Measurements from ENCODE around the gene GMPR2.

GMPR2 gene

DNA sequence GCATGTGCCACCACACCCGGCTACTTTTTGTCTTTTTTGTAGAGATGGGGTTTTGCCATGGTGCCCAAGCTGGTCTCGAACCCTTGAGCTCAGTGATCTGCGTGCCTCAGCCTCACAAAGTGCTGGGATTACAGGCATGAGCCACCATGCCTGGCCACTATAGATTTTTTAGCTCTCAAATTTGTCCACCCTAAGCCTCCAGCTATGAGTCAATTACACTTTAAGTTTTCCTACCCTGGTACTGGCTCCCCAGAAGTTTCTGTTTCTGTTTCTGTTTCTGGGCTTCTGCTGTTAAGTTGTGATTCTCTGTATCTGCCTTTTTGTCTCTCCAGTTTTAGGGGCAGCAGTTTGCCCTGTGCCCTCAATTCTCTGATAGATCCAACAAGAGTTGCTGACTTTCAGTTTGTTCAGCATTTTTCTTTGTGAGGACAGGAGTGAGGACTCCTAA is 14.1 kb downstream of the GMPR2 start:
- Histone ChIP-seq H3K4me1 (ENCODE audit: insufficient read depth, low read length, severe bottlenecking) (peaks cover 13% of the 10 kb centered on the region), H3K9me2 (ENCODE audit: low read depth, low read length) (no peaks in the 10 kb centered on the region), H3K9me3 (ENCODE audit: low read length) (no peaks in the 10 kb centered on the region), H4K20me1 (ENCODE audit: insufficient read depth, low read length) (no peaks in the 10 kb centered on the region), H3K27me3 (ENCODE audit: insufficient read depth, low read length) (no peaks in the 10 kb centered on the region), H3K4me2 (ENCODE audit: low read length) (no peak overlapping the region), H3F3A (ENCODE audit: insufficient read depth, low read length) (no peaks in the 10 kb centered on the region), H2AFZ (ENCODE audit: low read length) (no peak overlapping the region), H3K79me2 (ENCODE audit: insufficient read depth, low read length) (no peaks in the 10 kb centered on the region), H3K36me3 (ENCODE audit: insufficient read depth, low read length) (no peaks in the 10 kb centered on the region), H3K27ac (ENCODE audit: low read depth, low read length, poor library complexity, severe bottlenecking) (no peak overlapping the region), H3K9ac (ENCODE audit: low read length) (no peak overlapping the region), H3K4me3 (ENCODE audit: low read depth, low read length, poor library complexity, severe bottlenecking) (no peak overlapping the region)
- TF ChIP-seq EZH2 (IDR thresholded peaks at IDR 0.05; ENCODE audit: borderline replicate concordance, low read length) = no peak
- TF ChIP-seq, protein P1, sequence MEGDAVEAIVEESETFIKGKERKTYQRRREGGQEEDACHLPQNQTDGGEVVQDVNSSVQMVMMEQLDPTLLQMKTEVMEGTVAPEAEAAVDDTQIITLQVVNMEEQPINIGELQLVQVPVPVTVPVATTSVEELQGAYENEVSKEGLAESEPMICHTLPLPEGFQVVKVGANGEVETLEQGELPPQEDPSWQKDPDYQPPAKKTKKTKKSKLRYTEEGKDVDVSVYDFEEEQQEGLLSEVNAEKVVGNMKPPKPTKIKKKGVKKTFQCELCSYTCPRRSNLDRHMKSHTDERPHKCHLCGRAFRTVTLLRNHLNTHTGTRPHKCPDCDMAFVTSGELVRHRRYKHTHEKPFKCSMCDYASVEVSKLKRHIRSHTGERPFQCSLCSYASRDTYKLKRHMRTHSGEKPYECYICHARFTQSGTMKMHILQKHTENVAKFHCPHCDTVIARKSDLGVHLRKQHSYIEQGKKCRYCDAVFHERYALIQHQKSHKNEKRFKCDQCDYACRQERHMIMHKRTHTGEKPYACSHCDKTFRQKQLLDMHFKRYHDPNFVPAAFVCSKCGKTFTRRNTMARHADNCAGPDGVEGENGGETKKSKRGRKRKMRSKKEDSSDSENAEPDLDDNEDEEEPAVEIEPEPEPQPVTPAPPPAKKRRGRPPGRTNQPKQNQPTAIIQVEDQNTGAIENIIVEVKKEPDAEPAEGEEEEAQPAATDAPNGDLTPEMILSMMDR (IDR thresholded peaks at IDR 0.05; ENCODE audit: low read length) = no peak

DNA sequence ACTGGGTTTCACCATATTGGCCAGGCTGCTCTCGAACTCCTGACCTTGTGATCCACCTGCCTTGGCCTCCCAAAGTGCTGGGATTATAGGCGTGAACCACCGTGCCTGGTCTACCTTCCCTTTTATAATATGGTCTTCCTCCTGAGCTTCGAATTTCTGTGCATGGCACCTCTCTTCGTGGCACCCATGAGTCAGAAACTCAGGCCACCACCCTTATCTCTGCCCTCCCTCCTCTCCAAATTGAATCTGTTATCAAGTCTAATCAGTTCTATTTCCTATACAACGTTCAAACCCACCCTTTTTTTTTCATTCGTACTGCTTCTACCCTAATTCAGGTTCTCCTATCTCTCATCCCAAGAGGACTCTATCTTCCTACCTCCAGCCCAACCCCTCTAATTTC is 14.7 kb downstream of the GMPR2 start:
- Histone ChIP-seq H3K36me3 (ENCODE audit: insufficient read depth, low read length) (no peaks in the 10 kb centered on the region), H2AFZ (ENCODE audit: low read length) (no peak overlapping the region), H3K4me2 (ENCODE audit: low read length) (no peak overlapping the region), H3K4me3 (ENCODE audit: low read depth, low read length, poor library complexity, severe bottlenecking) (no peak overlapping the region), H3K79me2 (ENCODE audit: insufficient read depth, low read length) (no peaks in the 10 kb centered on the region), H3K27ac (ENCODE audit: low read depth, low read length, poor library complexity, severe bottlenecking) (no peak overlapping the region), H3K4me1 (ENCODE audit: insufficient read depth, low read length, severe bottlenecking) (peaks cover 12% of the 10 kb centered on the region), H3F3A (ENCODE audit: insufficient read depth, low read length) (no peaks in the 10 kb centered on the region), H3K9me3 (ENCODE audit: low read length) (no peaks in the 10 kb centered on the region), H4K20me1 (ENCODE audit: insufficient read depth, low read length) (no peaks in the 10 kb centered on the region), H3K9me2 (ENCODE audit: low read depth, low read length) (no peaks in the 10 kb centered on the region), H3K9ac (ENCODE audit: low read length) (no peak overlapping the region), H3K27me3 (ENCODE audit: insufficient read depth, low read length) (no peaks in the 10 kb centered on the region)
- TF ChIP-seq EZH2 (IDR thresholded peaks at IDR 0.05; ENCODE audit: borderline replicate concordance, low read length) = no peak
- TF ChIP-seq, protein P1 (IDR thresholded peaks at IDR 0.05; ENCODE audit: low read length) = no peak

DNA sequence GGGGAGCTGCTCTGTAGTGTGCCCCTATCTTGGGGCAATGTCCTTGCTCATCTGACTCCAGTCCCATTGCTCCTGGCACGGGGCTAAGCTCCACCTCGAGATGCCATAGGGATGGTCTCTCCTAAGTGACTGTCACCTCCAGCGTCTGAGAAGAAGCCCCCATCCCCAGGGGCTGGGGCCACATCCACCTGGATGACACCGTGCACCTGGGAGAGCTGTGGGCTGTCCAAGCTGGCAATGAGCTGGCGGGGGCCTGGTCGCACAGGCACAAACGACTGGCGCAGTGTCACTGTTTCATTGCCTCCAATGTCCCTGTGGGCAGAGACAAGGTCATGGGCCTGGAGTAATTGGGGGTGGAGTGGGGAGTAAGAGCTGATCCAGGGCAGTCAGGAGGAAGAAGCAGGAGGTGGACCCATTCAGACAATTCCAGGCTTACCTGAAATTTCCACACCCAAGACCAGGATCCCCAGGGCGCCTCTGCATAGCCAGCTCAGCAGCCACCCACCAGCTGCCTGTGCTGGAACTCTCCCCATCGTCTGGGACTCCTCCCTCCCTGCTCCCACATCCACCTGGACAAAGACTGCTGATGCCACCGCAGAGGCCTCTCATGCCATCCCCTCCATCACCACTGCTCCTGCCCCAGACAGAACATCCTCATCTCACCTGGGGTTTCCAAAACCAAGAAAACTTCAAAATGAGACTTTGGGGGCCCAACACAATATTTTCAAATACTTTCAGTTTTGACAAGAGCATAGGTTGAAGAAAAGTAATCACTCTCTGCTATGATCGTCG is 16.7 kb downstream of the GMPR2 start:
- Histone ChIP-seq H3K9me2 (ENCODE audit: low read depth, low read length) (no peaks in the 10 kb centered on the region), H3F3A (ENCODE audit: insufficient read depth, low read length) (no peaks in the 10 kb centered on the region), H3K27me3 (ENCODE audit: insufficient read depth, low read length) (no peaks in the 10 kb centered on the region), H3K4me3 (ENCODE audit: low read depth, low read length, poor library complexity, severe bottlenecking) (no peak overlapping the region), H3K9me3 (ENCODE audit: low read length) (no peaks in the 10 kb centered on the region), H2AFZ (ENCODE audit: low read length) (no peak overlapping the region), H3K79me2 (ENCODE audit: insufficient read depth, low read length) (no peaks in the 10 kb centered on the region), H3K27ac (ENCODE audit: low read depth, low read length, poor library complexity, severe bottlenecking) (no peak overlapping the region), H3K9ac (ENCODE audit: low read length) (no peak overlapping the region), H3K36me3 (ENCODE audit: insufficient read depth, low read length) (no peaks in the 10 kb centered on the region), H4K20me1 (ENCODE audit: insufficient read depth, low read length) (no peaks in the 10 kb centered on the region), H3K4me1 (ENCODE audit: insufficient read depth, low read length, severe bottlenecking) (peaks cover 6% of the 10 kb centered on the region), H3K4me2 (ENCODE audit: low read length) (no peak overlapping the region)
- no peak for TF ChIP-seq EZH2 (IDR thresholded peaks at IDR 0.05; ENCODE audit: borderline replicate concordance, low read length)
- TF ChIP-seq, protein P1 (IDR thresholded peaks at IDR 0.05; ENCODE audit: low read length) = no peak

All from OCI-LY1 (cell line).